NCI-H1092 (cell line): Measurements from ENCODE around the gene SLX4IP.
"Not testable (repeated sequence)": the region's sequence is repeated elsewhere in the genome, so short reads cannot be mapped to it uniquely, and the experiment has no call there.

ENCODE experiments used
- DNase-seq: peaks from one replicate; lab custom pipeline; 2025; lab: John Stamatoyannopoulos, UW

The SLX4IP gene

DNA sequence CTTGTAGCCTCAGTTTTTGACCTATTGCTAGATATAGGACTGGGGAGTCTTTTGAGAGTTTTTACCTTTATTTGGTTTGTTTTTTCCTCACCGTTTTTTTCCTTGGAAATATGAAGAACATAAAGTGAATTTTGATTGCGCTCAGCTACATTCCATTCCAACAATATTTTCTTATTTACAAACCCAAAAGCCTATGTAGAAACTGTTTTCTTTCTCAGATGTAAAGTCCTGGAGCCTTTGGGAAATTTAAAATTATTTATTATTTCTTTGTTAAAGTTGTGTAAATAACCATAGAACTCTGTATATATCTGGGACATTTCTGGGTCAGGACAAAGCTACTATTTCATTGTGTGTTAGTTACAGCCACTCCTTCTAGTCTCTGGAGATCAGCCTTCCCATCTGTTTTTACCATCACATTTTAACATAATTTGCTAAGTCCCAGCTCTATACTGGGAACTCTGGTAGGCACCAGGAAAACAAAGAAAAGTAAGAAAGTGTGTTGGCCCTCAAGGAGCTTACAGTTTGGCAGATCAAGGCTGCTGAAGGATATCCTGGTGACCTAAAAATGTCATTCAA lies 169.8 kb downstream of the SLX4IP start:
- no peak for DNase-seq

DNA sequence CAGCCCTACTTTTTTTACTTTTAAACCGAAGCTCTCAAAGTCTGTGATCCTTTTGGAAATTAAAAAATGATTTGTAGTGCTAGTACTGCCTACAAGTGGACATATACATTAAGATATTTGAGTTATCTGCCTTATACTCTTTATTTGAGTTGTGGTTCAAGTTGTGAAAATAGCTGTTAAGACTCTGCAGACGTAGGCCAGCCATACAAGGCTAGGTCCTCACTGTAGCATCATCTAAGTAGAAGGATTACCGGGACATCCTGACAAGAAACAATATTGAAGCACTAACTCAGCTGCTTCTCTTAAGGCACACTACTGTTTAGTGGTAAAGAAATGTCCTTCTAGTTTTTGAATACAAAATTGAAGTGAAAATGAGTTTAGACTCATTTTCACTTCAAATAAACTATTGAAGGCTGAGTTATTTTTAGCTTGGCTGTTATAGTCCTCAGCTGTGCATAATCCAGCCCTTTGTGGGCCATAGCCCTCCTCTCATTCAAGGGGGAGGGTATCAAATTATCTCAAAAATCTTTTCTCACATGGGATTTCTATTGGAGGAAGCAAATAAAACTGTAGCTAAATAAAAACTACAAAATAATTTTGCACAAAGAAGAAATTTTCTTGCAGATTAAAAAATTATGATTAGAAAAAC lies 170.6 kb downstream of the SLX4IP start:
- no peak for DNase-seq

DNA sequence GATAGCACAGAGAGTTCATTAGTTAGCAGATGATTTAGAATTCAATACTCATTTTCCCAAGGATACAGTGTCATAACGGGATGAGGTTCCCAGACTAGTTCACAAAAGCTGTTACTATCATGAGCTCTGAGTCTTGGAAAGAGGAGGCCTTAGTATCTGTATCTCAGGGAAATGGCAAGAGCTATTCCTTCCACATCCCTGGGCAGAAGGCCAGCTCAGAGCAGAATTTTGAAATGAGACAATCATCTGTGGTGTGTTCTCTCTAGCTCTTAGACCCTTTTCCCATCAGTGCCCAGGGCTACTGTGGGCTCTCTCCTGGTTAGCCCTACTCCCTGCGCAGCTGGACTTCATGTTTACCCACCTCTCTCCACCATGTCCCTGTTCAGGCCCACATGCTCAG lies 174.2 kb downstream of the SLX4IP start:
- DNase-seq, result no peak

DNA sequence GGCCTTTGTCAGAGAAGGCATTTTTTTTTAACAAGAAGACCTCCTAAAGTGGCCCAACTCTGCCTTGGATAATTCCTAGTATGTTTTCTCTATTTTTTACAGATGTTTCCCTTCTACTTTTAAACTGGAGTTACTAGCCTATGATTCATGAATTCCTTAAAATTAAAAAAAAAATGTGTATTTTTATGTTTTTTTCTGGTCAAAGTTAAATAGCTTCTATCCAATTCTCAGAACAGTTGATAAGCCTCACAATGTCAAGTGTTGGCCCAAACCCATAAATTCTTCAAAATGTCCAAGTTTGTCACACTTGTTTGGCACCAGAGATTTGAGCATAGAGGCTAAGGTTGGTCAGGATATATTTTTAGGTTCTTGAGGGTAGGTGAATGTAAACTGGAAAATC lies 174.7 kb downstream of the SLX4IP start:
- DNase-seq, result no peak

DNA sequence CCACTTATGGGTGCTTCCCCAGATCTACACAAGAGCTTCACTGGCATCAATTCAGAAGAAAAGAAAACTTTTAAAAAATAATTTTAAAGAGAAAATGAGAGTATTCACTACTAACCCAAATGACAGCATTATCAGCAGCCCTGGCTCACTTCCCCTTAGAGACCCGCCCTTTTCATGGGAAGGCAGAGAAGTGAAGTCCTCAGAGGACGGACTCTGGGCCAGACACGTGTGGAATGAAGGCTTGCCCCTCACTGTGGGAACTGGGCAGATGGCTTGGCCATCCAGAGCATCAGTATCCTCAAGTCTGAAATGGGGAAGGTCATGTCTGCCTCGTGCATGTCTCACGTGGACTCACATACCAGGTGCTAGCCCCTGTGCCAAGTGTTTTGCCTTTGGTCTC lies 175.1 kb downstream of the SLX4IP start:
- no peak for DNase-seq

DNA sequence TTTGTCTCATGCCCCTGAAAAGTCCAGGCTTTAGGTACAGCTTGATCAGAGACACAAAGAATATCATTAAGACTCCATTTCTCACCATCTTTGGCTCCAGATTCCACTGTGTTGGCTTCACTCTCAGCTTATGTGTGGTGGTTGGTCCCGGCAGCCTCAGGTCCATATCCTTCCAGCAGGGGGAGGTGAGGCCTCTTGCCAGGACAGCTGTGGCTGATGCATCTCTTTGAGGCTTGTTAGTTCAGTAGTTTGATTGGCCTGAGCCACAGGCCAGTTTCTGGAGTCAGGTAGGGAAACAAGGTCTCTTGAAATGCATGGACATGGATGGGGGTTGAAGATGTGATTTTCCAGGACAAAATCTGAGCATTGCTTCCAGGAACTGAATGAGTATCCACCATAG lies 176.3 kb downstream of the SLX4IP start:
- no peak for DNase-seq

DNA sequence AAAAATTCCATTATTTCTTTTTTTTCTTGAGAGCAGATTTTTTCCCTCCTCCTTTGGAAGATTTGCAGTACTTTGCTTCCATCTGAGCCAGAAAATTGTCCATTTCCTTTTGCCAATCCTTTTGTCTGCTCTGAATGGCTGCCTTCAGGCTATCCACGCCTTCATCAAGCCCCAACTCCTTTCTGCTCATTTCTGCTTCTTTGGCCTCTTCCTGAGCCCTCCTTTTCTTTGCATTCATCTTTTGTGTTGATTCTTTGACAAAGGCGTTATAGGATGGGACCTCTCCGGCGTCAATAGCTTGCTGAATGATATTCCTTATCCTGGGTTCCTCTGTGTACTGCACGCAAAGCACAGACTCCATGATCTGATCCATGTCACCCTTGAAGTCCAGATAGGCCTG lies 178.3 kb downstream of the SLX4IP start:
- not testable (repeated sequence) for DNase-seq

DNA sequence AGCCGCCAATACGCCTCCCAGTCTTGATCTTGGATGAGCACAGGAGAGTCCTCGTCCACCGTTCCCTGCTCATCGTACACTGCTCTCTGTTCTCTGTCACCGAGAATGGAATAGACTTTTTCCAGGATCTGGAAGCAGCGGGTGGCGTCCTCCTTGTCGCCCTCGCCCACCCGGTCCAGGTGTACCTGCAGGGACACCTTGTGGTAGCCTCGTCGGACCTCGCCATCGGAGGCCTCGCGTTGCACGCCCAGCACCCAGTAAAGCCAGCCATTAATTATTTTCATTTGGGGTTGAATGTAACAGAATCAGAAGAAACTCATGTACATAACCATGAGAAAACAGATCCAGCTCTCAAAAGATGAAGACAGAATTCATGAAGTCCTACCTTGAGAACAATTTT lies 178.8 kb downstream of the SLX4IP start:
- DNase-seq, result no peak

DNA sequence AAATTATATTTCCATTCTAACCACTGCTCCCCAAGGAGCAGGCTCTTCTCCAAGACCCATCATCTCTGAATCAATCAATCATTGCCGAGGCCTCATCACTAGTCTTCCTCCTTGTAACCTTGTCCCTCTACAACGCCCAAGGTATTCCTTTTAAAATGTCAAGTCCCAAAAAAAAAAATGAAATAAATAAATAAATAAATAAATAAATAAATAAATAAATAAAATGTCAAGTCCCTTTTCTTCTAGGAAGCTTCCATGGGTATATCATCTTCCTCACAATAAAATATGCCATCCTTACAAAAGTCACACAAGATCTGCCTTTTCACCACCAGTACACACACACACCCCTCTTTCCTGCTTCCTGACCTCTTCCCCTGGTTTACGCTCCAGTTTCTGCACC lies 181.1 kb downstream of the SLX4IP start:
- no peak for DNase-seq

DNA sequence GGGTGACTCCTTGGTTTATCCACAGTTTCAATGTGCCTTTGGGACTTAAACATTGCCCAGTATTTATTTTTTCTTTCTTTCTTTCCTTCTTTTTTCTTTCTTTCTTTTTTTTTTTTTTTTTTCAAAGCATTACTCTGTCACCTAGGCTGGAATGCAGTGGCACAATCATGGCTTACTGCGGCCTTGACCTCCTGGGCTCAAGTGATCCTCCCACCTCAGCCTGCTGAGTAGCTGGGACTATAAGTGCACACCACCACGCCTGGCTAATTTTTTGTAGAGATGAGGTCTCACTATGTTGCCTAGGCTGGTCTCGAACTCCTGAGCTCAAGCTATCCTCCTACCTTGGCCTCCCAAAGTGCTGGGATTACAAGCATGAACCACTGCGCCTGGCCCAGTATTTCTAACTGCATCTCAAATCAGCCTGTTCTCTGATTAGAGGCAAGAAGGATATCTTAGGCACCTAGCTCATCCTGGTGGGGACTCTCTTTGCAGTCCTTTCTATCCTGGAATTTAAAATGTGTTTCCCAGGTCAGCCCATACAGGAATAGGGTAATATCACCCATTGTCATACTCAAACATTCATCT lies 182.5 kb downstream of the SLX4IP start:
- not testable (repeated sequence) for DNase-seq

DNA sequence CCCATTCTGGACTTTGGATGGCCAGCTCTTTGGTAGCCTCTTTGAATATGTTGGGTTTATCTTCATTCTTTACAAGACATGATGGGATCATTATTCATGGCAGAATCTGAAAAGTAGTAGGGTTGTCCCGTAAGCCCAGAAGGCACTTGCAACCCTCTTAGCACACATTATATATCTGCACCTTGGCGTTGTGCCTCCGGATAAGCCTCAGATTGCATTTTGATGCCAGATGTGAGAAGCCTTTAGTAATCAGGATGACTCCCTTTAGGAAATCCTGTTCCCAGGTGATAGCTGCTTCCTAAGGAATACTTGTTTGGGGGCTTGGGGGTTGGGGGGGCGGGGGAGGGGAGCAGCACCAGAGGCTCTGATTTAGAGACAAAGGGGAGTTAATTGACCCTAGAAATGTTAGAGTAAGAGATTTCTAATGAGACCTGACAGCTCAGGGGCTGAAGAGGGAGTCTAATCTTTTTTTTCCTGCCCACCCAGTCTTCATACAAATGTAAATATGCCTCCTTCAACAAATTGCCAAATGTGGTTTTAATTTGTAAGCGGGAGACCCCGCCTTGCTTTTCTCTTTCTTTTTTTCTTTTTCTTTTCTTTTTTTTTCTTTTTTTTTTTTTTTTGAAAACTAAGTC lies 183.6 kb downstream of the SLX4IP start:
- DNase-seq, result no peak

DNA sequence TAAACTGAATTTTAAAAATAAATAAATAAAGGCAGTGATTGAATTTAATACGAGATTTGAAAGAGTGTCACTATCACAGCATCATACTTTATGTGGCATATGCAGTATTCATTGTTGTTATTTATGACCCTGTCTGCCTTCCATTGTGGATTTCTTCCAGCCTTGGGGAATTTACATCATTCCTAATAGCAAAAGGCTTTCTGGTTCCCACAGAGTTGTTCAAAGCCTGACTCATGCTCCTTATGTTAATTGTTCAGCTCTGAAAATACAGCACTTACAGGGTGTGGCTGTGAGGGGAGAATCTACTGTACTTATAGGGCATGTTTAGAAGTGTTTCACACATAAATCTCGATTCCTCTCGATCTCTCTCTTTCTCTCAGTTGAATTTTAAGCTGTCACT lies 184.3 kb downstream of the SLX4IP start:
- DNase-seq, result no peak

DNA sequence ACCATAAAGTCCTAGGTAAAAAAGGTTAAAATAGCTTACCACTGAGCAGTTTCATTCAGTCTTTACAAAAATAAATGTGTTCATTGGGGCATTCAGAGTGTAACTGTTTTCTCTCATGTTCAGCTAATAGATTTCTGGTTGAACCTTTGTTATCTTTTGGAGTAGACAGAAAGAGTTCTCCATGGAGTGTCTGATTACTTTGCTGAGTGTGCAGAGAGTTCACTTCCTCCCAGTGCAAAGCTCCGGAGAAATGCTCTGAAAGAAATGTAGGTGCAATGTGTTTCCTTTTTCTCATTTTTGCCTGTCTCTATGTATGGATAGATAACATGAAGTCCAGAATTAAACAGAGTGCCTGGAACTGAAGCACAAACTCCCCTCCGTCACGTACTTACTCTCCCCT lies 186.0 kb downstream of the SLX4IP start:
- DNase-seq, result no peak

DNA sequence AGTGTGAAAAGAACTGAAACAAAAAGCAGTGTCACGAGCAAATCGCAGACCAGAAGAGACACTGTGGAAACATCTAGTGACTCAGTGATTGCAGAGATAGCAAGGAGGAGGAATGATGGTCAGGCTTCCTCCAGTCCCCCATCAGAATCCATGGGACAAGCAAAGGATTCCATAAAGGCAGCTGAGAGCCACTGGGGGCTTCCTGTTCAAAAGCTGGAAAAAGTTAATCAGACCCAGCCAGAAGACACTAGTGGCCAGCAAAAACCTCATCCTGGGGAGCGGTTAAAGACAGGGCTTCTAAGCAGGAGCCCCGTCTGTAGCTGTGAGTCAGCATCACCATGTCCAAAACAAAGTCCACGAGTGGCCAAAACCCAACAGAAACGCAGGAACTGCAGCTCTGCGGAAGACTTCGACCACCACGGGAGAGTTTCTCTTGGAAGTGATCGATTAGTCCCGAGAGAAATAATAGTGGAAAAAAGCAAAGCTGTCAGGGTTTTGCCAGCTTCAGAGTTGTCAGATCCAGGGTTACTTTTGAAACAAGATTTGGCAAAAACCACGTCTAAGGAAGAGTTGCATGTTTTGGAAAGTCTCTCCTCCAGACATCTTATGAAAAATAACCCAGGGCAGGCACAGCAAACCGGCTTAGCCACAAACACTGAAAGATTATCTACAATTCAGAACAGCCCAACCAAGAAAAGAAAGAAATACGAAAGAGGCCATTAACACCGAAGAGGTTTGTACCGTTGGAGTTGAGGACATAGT lies 187.7 kb downstream of the SLX4IP start:
- no peak for DNase-seq

DNA sequence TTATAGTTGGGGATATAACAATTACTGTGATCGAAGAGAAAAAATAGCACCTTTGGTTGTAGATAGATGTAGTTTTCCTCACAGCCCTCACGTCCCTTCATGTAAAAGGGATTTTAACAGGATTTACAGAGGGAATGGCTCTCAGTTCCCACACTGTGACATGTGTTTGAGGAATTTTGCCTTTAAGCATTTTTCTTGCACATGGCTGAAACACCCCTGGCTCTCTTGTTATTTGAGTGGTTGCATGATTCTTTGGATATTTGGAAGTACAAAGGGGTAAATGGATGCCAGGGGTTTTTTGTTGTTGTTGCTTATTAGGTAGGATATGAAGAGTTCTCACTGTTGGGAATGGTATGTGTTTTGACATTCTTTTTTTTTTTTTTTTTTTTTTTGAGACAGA lies 190.5 kb downstream of the SLX4IP start:
- DNase-seq, result no peak

DNA sequence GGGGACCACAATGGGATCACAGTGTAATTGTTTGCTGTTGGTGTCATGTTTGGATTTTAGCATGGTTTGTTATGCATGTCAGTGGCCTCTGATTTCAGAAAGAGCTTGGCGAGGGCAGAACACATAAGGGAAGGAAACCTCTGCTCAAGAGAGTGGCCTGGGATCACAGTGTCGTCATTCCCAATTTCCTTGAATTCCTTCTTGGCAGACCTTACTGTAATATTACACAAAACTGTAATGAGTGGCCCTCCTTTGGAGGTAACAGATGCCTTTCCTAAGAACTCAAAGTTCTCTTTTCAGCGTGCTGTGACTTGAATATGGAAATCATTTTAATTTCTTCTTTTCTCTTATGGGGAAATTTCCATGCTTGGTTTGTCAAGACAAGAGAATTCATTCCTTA lies 191.8 kb downstream of the SLX4IP start:
- DNase-seq, result no peak

DNA sequence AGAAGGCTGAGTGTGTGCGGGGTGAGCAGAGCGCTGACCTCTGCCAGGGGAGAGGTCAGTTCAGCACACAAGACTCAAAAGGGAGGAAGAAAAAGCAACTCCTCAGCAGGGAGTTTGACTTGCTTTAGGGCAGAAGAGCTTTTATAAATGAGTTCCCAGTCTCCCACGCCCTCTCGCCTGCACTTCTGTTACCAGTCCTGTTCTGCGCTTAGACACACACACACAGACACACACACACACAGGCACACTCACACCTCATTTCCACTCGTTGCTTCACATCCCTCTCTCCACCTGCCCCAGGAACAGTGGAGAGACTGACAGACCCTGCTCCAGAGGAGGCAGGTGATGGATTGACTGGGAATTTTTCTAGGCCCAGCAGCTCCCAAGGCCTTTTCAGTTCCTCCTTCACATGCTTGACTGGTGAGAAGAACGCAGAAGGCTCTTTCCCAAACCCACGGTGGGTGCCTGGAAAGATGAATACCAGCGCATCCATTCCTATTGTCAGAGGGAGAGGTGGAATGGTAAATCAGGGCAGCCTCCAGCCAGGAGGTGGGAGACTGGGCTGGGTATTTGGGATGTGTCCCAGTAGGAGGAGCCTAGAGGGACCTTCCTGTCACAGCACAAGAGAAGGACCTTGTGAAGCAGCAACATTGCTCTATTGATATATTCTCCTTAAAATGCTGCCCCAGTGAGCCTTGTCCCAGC lies 195.0 kb downstream of the SLX4IP start:
- DNase-seq, result no peak

DNA sequence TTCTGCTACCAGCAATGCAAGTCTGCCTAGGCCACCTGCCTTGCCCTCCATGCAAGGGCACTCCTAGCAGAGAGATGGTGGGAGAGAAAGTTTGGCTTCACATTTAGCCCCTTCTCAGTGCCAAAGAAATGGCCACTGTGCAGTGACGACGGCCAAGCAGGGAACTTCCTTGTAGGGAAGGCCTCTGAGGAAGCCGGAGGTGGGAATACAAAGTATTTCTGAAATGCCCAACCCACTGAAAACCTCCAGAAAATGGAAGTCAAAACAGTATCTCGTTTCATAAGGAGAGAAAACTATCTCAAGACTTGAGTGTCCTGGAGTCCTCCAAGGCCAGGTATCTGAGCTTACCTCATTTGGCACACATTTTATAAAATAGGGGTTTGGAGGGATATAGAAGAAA lies 196.0 kb downstream of the SLX4IP start:
- no peak for DNase-seq

DNA sequence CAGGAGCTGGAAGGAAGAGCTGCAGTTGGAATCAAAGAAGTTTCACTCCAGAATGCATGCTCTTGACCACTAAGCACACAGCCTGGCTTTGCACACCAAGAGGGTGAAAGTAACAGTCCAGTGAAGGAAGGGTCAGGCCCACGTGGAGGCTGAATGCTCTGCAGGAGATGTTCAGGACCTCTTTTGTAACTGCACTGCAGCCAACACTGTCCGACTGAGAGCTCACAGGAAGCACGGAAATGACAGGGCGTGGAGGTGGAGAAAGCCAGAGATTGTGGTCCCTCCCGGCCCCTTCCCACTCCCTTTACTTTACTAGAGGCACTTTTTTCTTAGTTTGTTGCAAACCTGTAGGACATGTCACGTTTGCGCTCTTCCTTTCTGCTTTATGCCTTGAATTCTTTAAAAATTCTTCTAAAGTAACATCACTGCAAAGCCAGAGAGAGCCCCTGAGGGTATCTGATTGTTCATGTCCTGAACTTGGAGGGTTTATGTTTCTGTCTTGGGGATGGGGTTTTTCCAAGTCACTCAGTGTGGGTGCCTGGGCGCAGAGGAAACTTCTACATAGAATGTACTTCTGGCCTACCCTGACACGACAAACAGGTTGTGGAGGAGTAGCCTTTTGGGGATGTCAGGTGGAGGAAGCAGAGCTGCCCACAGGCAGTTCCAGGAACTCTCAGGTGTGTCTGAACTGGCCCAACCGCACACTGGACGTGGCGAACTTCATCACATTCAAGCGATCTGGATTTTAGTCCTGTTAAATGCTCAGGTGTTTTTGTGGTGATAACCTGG lies 197.8 kb downstream of the SLX4IP start:
- no peak for DNase-seq

DNA sequence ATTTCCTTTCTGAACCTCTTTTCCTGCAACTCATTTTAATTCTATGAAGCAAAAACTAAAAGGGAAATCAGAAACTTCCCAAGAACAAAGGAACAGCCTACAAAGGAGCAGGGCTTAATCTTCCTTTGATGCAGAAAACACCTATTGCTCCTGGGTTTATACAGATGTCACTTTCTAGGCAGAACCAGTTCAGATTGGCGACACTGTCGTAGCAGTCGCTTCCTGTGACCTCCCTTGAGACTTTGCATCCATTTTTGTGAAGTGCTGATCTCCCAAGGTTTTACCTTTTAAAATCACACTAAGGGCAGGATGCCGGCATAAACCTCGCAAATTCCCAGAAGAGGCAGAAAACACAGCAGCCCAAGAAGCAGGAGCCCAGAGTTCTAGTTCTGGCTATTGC lies 198.6 kb downstream of the SLX4IP start:
- no peak for DNase-seq

DNA sequence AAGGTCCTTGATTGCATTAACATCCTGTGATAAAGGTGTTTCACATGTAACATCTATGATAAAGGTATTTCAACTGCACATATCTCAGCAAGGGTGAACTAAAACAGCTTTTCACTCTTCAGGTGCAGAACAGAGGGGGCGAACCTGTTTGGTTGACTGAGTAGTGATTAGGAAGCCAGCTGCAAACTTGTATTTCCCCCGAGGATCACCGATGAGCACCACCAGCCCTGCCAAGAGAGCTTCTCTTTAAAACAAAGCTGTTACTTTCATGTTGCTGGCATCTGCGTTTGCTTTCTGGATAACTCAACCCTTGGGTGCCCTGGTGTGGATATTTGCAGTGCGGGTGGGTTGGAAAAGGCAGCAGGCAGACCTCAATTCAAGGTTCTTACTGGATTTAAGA lies 199.1 kb downstream of the SLX4IP start:
- DNase-seq, result no peak
